MM.1S (cell line): Measurements from ENCODE around the gene ZBTB6.

ENCODE experiments used
- DNase-seq: peaks from one replicate; pipeline ENCODE4 v3.0.0-alpha.2; 2015
- H2AFZ ChIP-seq: fragments of 300-600 bp; sonication (generic); 2 replicates; pipeline ENCODE4 v1.6.0; 2016; ENCODE audit warnings: antibody characterized with exemption, low read length
- H3F3A ChIP-seq: fragments of 300-600 bp; sonication (generic); 2 replicates; pipeline ENCODE4 v1.6.1; 2016; ENCODE audit warnings: mild to moderate bottlenecking, antibody characterized with exemption, low read length, moderate library complexity, mixed read lengths; ENCODE audit not compliant: insufficient read depth
- H3K27ac ChIP-seq: fragments of 300-600 bp; sonication (generic); 2 replicates; pipeline ENCODE4 v1.5.1; 2016; ENCODE audit warnings: mild to moderate bottlenecking, low read length
- H3K27me3 ChIP-seq: fragments of 300-600 bp; sonication (generic); replicated peaks from 2 replicates; pipeline ENCODE4 v1.6.0; 2016; ENCODE audit warnings: low read length; ENCODE audit not compliant: insufficient read depth
- H3K36me3 ChIP-seq: fragments of 300-600 bp; sonication (generic); replicated peaks from 2 replicates; pipeline ENCODE4 v1.6.1; 2016; ENCODE audit warnings: mild to moderate bottlenecking, low read length, mixed read lengths; ENCODE audit not compliant: insufficient read depth
- H3K4me1 ChIP-seq: fragments of 300-600 bp; sonication (generic); 2 replicates; pipeline ENCODE4 v1.6.1; 2016; ENCODE audit warnings: low read length, mixed read lengths
- H3K4me2 ChIP-seq: fragments of 300-600 bp; sonication (generic); 2 replicates; pipeline ENCODE4 v1.6.0; 2016; ENCODE audit warnings: low read depth, low read length
- H3K4me3 ChIP-seq: fragments of 300-600 bp; sonication (generic); 2 replicates; pipeline ENCODE4 v1.5.1; 2016; ENCODE audit warnings: low read length, mixed read lengths
- H3K79me2 ChIP-seq: fragments of 300-600 bp; sonication (generic); 2 replicates; pipeline ENCODE4 v1.6.1; 2016; ENCODE audit warnings: mixed run types, low read length, mixed read lengths
- H3K9ac ChIP-seq: fragments of 300-600 bp; sonication (generic); 2 replicates; pipeline ENCODE4 v1.6.1; 2016; ENCODE audit warnings: low read length, mixed read lengths
- H3K9me2 ChIP-seq: fragments of 300-600 bp; sonication (generic); replicated peaks from 2 replicates; pipeline ENCODE4 v1.6.1; 2016; ENCODE audit warnings: mild to moderate bottlenecking, low read length, mixed read lengths; ENCODE audit not compliant: insufficient read depth
- H3K9me3 ChIP-seq: fragments of 300-600 bp; sonication (generic); replicated peaks from 2 replicates; pipeline ENCODE4 v1.6.1; 2016; ENCODE audit warnings: mild to moderate bottlenecking, low read length, mixed read lengths; ENCODE audit not compliant: insufficient read depth
- H4K20me1 ChIP-seq: fragments of 300-600 bp; sonication (generic); 2 replicates; pipeline ENCODE4 v1.6.1; 2016; ENCODE audit warnings: mild to moderate bottlenecking, low read length, moderate library complexity, mixed read lengths; ENCODE audit not compliant: insufficient read depth
- CTCF ChIP-seq: fragments of 300-600 bp; sonication (generic); IDR thresholded peaks from 2 replicates; pipeline ENCODE4 v1.5.1; 2016; ENCODE audit warnings: antibody characterized with exemption, low read length, mixed read lengths
- EZH2 ChIP-seq: fragments of 300-600 bp; sonication (generic); optimal IDR thresholded peaks from 2 replicates; pipeline ENCODE3; 2017; ENCODE audit warnings: low read depth, mild to moderate bottlenecking, antibody characterized with exemption, low read length, mixed read lengths
- EZH2phosphoT487 ChIP-seq: fragments of 300-600 bp; sonication (generic); IDR thresholded peaks from 2 replicates; pipeline ENCODE4 v1.6.1; 2018; ENCODE audit warnings: antibody characterized with exemption, low read length

ZBTB6 gene

DNA sequence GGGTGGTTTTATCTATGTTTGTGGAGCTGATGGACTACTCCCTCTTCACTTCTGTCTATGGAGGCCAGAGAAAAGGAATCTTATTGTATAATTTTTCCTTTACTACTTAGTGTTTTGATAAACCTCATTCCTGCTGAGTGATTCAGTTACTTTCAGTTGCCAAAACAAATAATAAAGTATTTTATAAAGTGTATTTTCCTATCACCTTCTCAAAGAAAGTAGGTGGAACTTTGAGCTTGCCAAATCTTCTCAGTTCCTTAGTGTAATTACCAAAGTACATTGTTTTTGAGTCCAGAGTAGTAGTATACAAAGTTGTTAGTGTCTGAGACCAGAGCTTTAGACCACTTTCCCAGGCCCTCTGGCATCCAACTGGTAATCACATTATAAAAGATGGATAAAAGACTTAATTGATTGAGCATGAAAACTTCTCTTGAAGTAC is 41.1 kb upstream of the ZBTB6 start:
- H3K27ac ChIP-seq, result no peak overlapping the region
- H3K9me2 ChIP-seq, result no peaks in the 10 kb centered on the region
- no peaks in the 10 kb centered on the region for H3K36me3 ChIP-seq
- H3K4me3 ChIP-seq, result no peak overlapping the region
- no peak overlapping the region for H2AFZ ChIP-seq
- no peak overlapping the region for H3K4me2 ChIP-seq
- H3K79me2 ChIP-seq, result peaks cover 59% of the 10 kb centered on the region
- TF ChIP-seq EZH2 (no peak), CTCF (no peak), EZH2phosphoT487 (no peak)
- H3K9ac ChIP-seq, result no peak overlapping the region
- H4K20me1 ChIP-seq, result 0 out of 2 replicates have a peak, but pooled peaks cover 3% of the 10 kb centered on the region
- no peak for DNase-seq
- H3K4me1 ChIP-seq, result no peaks in the 10 kb centered on the region
- H3K9me3 ChIP-seq, result no peaks in the 10 kb centered on the region
- H3K27me3 ChIP-seq, result no peaks in the 10 kb centered on the region
- H3F3A ChIP-seq, result no peaks in the 10 kb centered on the region

GRCh38 chr9:122951056-122951455 is 37.9 kb upstream of the ZBTB6 start:
- Histone ChIP-seq H3K27ac (no peak overlapping the region), H3K27me3 (no peaks in the 10 kb centered on the region), H3K9me2 (no peaks in the 10 kb centered on the region), H3F3A (no peaks in the 10 kb centered on the region), H3K4me1 (no peaks in the 10 kb centered on the region), H3K9me3 (no peaks in the 10 kb centered on the region), H3K79me2 (peaks cover 83% of the 10 kb centered on the region), H3K4me2 (no peak overlapping the region), H3K36me3 (no peaks in the 10 kb centered on the region), H4K20me1 (peaks cover 3% of the 10 kb centered on the region; the same call in 1 of the 2 replicates), H2AFZ (no peak overlapping the region), H3K9ac (no peak overlapping the region), H3K4me3 (no peak overlapping the region)
- TF ChIP-seq EZH2phosphoT487 (no peak), CTCF (no peak), EZH2 (no peak)
- no peak for DNase-seq

DNA sequence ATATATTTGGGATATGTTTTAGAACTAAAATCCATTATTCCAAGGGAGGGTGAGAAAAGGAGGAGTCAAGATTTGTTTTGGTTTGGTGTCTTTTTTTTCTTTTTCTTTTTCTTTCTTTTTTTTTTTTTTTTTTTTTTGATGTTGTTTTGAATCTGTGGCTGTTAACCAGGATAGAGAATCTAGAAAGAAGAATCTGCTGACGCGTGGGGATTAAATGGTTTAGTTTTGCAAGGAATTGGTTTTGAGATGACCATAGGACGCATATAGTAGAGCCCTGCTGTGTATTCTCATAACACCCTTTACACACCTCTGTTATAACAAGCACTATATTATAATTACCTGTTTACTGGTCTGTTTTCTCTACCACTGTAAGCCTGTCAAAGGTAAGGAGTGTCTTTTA is 37.1 kb upstream of the ZBTB6 start:
- H3K9ac ChIP-seq, result no peak overlapping the region
- H3K4me1 ChIP-seq, result no peaks in the 10 kb centered on the region

More for the DNA sequence above, 37.1 kb upstream of the ZBTB6 start:
- Histone ChIP-seq H3K9me3 (no peaks in the 10 kb centered on the region), H4K20me1 (peaks cover 3% of the 10 kb centered on the region; the same call in 1 of the 2 replicates), H3K79me2 (peaks cover 83% of the 10 kb centered on the region), H2AFZ (no peak overlapping the region), H3K4me2 (no peak overlapping the region), H3K27me3 (no peaks in the 10 kb centered on the region), H3K36me3 (no peaks in the 10 kb centered on the region), H3K4me3 (no peak overlapping the region), H3F3A (no peaks in the 10 kb centered on the region), H3K27ac (no peak overlapping the region), H3K9me2 (no peaks in the 10 kb centered on the region)
- TF ChIP-seq EZH2, result no peak
- no peak for TF ChIP-seq CTCF
- no peak for TF ChIP-seq EZH2phosphoT487
- DNase-seq, result no peak
